Neutrophil (primary cell): ENCODE data around the gene WNT3.
"Not testable (repeated sequence)": the region's sequence is repeated elsewhere in the genome, so short reads cannot be mapped to it uniquely, and the experiment has no call there.

Source experiments
- H3K27ac ChIP-seq: fragments of 200-600 bp; sonication (generic); 2 replicates; pipeline ENCODE4 v1.5.1; 2016; ENCODE audit warnings: mild to moderate bottlenecking, moderate library complexity
- H3K27me3 ChIP-seq: fragments of 200-600 bp; sonication (generic); 2 replicates; pipeline ENCODE4 v1.6.0; 2016; ENCODE audit warnings: mild to moderate bottlenecking
- H3K36me3 ChIP-seq: fragments of 200-600 bp; sonication (generic); 2 replicates; pipeline ENCODE4 v1.5.1; 2017
- H3K4me1 ChIP-seq, 2 experiments: fragments of 200-600 bp in 1 of 2; sonication (generic) in 1 of 2; 1 replicate in 1 of 2; 2 replicates in 1 of 2; pipeline versions ENCODE4 v1.5.1 to v1.6.1; 2013 to 2016; ENCODE audit warnings: low read depth in 1 of 2, low read length in 1 of 2, mild to moderate bottlenecking in 1 of 2, moderate library complexity in 1 of 2; ENCODE audit not compliant: control insufficient read depth in 1 of 2, insufficient read depth in 1 of 2
- H3K4me3 ChIP-seq, 2 experiments: fragments of 200-600 bp in 1 of 2; sonication (generic) in 1 of 2; 1 replicate in 1 of 2; 2 replicates in 1 of 2; pipeline ENCODE4 v1.5.1; 2013 to 2016; ENCODE audit warnings: low read depth in 1 of 2, low read length in 1 of 2, mild to moderate bottlenecking in 1 of 2, moderate library complexity in 1 of 2
- H3K9me3 ChIP-seq: fragments of 200-600 bp; sonication (generic); 2 replicates; pipeline ENCODE4 v1.5.1; 2016
- CTCF ChIP-seq: fragments of 200-600 bp; sonication (generic); IDR thresholded peaks from 2 replicates; pipeline ENCODE4 v1.5.1; 2016; ENCODE audit warnings: antibody characterized with exemption

The WNT3 gene

DNA sequence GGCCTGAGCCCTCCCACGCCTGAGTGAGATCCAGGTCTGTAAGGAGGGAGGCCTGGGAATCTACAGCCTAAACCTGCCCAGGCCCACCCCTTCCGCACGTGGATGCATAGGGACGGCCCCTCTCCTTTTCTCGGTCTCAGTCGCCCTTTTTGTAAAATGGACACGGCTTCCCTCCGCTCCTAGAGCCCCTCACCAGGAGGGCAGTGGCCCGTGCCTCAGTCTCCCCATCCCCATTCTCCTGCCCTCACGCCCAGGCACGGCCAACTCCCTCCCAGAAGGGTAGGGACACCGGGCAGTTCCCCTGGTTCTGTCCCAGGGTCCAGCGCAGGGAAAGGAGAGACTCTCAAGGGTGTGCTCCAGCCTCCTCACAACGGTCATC lies 48.1 kb downstream of the WNT3 start:
- TF ChIP-seq CTCF = no peak
- Histone ChIP-seq H3K36me3 (no peaks in the 10 kb centered on the region), H3K4me3 (no peak overlapping the region), H3K27me3 (peaks cover 88% of the 10 kb centered on the region), H3K4me1 (peaks cover 14 to 17% of the 10 kb centered on the region in 2 experiments), H3K9me3 (no peaks in the 10 kb centered on the region), H3K27ac (no peak overlapping the region)

DNA sequence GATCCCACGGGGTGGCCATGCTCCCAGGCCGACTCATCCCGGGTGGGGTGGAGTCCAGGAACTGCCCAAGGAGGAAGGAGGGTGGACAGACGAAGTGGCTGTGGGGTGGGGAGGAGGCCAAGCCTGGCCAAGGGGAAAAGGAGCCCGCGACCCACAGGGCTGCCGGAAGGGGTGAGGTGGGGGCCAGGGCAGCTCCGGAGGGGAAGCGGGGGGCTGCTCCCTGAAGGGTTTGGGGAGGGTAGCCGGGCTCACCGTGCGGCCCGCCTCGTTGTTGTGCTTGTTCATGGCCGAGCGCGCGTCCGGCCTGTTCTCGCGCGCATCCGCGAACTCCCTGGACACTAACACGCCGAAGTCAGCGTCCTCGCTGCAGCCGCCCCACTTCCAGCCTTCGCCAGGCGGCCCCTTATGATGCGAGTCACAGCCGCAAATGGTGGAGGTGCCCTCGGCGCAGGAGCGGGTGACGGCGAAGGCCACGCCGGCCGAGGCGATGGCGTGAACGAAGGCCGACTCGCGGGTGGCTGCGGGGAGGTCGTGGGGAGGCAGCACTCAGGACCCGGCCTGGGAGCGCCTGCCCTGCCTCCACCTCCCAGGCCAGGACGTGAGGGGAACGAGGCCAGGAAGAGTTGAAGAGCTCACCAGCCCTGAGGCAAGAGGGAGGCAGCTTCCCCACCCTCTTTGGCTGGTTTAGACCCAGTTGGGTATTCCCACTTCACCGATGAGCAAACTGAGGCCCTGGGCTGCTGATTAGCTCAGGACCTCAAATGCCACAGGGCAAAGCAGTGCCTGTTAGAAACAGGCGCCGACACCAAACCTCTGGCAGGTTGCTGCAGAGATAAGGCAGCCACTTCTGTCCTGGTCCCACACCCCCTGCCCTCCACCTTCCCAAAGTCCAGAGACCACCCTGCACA lies 48.7 kb downstream of the WNT3 start:
- Histone ChIP-seq H3K9me3 (no peaks in the 10 kb centered on the region), H3K27me3 (peaks cover 82% of the 10 kb centered on the region), H3K4me1 (peaks cover 14 to 17% of the 10 kb centered on the region in 2 experiments), H3K4me3 (no peak overlapping the region), H3K27ac (no peak overlapping the region), H3K36me3 (no peaks in the 10 kb centered on the region)
- TF ChIP-seq CTCF = no peak

DNA sequence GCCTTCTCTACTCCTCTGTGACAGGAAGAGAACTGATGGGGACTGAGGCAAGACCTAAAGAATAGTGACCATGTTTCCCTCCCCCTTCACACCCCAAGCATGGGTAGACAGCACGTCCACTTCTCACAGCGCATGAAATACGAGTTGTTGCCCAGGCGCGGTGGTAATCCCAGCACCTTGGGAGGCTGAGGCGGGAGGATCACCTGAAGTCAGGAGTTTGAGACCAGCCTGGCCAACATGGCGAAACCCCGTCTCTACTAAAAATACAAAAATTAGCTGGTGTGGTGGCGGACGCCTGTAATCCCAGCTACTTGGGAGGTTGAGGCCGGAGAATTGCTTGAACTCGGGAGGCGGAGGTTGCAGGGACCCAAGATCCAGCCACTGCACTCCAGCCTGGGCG lies 49.6 kb downstream of the WNT3 start:
- not testable (repeated sequence) for H3K9me3 ChIP-seq, H3K36me3 ChIP-seq

DNA sequence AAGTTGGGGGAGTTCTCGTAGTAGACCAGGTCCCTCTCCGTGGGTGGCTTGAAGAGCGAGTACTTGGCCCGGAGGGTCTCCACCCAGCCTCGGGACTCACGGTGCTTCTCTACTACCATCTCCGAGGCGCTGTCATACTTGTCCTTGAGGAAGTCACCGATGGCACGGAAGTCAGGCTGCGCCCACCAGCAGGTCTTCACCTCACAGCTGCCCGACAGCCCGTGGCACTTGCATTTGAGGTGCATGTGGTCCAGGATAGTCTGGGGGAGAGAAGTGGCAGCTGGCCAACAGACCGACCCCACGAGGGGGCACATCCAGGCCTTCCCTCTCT lies 50.0 kb downstream of the WNT3 start:
- H3K36me3 ChIP-seq = no peaks in the 10 kb centered on the region
- TF ChIP-seq CTCF = no peak
- no peaks in the 10 kb centered on the region for H3K9me3 ChIP-seq
- H3K27ac ChIP-seq = no peak overlapping the region
- H3K4me3 ChIP-seq = no peak overlapping the region
- peaks cover 14 to 17% of the 10 kb centered on the region in 2 experiments for H3K4me1 ChIP-seq
- H3K27me3 ChIP-seq = peaks cover 69% of the 10 kb centered on the region

More for the DNA sequence above, 49.6 kb downstream of the WNT3 start:
- Histone ChIP-seq H3K4me1 (peaks cover 14 to 17% of the 10 kb centered on the region in 2 experiments), H3K27me3 (peaks cover 73% of the 10 kb centered on the region)
- not testable (repeated sequence) for H3K27ac ChIP-seq, H3K4me3 ChIP-seq

- Histone ChIP-seq H3K9me3 (no peaks in the 10 kb centered on the region), H3K4me1 (peaks cover 9 to 10% of the 10 kb centered on the region in 2 experiments), H3K36me3 (no peaks in the 10 kb centered on the region), H3K27ac (no peak overlapping the region), H3K4me3 (no peak overlapping the region), H3K27me3 (peaks cover 52% of the 10 kb centered on the region)
- TF ChIP-seq CTCF = no peak
Measured at GRCh38 chr17:46766493-46767491, 51.7 kb downstream of the WNT3 start.
